Left ventricle myocardium inferior (tissue), 1 donor: ENCODE results near the gene MAP4K4. TPM values are rescaled to one million over a fixed set of nuclear protein-coding genes. Genes with fewer than 3 reads are reported as not detected.

ENCODE experiments used
- DNase-seq: peaks from one replicate; pipeline ENCODE4 v3.0.0-alpha.2; 2020
- H3K27ac ChIP-seq: fragments of 200-600 bp; replicated peaks from 2 replicates; pipeline ENCODE4 v1.8.0; 2021
- H3K27me3 ChIP-seq: fragments of 200-600 bp; 2 replicates; pipeline ENCODE4 v1.8.0; 2021; ENCODE audit warnings: low read depth
- H3K36me3 ChIP-seq: fragments of 200-600 bp; 2 replicates; pipeline ENCODE4 v1.8.0; 2021
- H3K4me1 ChIP-seq: fragments of 200-600 bp; 2 replicates; pipeline ENCODE4 v1.8.0; 2021
- H3K4me3 ChIP-seq: fragments of 200-600 bp; 2 replicates; pipeline ENCODE4 v1.8.0; 2021; ENCODE audit warnings: mild to moderate bottlenecking, moderate library complexity
- H3K9me3 ChIP-seq: fragments of 200-600 bp; replicated peaks from 2 replicates; pipeline ENCODE4 v1.8.0; 2021
- CTCF ChIP-seq: fragments of 200-600 bp; IDR thresholded peaks from 2 replicates; pipeline ENCODE4 v1.8.0; 2021; ENCODE audit warnings: antibody characterized with exemption, mild to moderate bottlenecking, borderline replicate concordance
- intact Hi-C: fragments of 100-400 bp; cut with micrococcal nuclease; formaldehyde crosslinking; loops from one replicate; pipeline ENCODE4 v1.11.0; 2022
- total RNA-seq: library from RNA; stranded (reverse); fragmentation: NEBNext Ultra II Directional; extraction: Animal tissue kit (Norgen Biotek cat#: 25700); gene quantifications from one replicate; pipeline ENCODE4 v1.2.1, GENCODE V29; 2021
- donor health status: DM: no; HTN: yes; CAD: no; lungs with severe emphysema.

MAP4K4 gene
- total RNA-seq, 1 donor from 2014 or later: 102 TPM

GRCh38 chr2:101731221-101732054 is 33.9 kb downstream of the MAP4K4 start:
- no peak for TF ChIP-seq CTCF
- H3K27me3 ChIP-seq: no peaks in the 10 kb centered on the region
- H3K27ac ChIP-seq: no peak overlapping the region
- peaks cover 98% of the 10 kb centered on the region for H3K4me1 ChIP-seq
- DNase-seq: no peak
- H3K9me3 ChIP-seq: no peaks in the 10 kb centered on the region
- no peak overlapping the region for H3K4me3 ChIP-seq
- H3K36me3 ChIP-seq: no peaks in the 10 kb centered on the region
- intact Hi-C loops: no loop called here

DNA sequence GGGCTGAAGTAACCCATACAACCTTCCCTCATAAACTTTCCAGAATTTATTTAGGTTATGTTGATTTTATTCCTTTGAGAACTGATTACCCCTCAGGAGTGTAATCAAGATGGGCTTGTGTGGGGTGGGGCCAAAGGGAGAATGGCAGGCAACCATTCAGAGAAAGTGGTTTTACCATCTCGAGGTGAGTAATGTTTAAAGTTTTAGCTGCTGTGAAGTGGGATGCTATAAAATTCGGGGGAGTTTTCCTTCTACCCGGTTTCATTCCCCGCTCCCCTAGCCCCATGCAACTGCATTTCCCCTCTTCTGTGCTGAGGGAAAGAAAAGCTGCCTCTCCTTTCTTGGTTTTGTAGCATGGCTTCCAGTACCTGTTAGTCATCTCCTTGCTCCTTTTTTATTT is 34.7 kb downstream of the MAP4K4 start:
- intact Hi-C loops: no loop called here

GRCh38 chr2:101732773-101733256 is 35.3 kb downstream of the MAP4K4 start:
- no peaks in the 10 kb centered on the region for H3K36me3 ChIP-seq
- no peak for DNase-seq
- no peak overlapping the region for H3K4me3 ChIP-seq
- no peaks in the 10 kb centered on the region for H3K27me3 ChIP-seq
- intact Hi-C loops: no loop called here
- no peaks in the 10 kb centered on the region for H3K9me3 ChIP-seq
- peak overlapping the region; percentile 74 for H3K27ac ChIP-seq
- H3K4me1 ChIP-seq: peaks cover 97% of the 10 kb centered on the region
- no peak for TF ChIP-seq CTCF

More for the DNA sequence above, 34.7 kb downstream of the MAP4K4 start:
- no peak for TF ChIP-seq CTCF
- peaks cover 98% of the 10 kb centered on the region for H3K4me1 ChIP-seq
- no peak for DNase-seq
- no peaks in the 10 kb centered on the region for H3K27me3 ChIP-seq
- no peak overlapping the region for H3K4me3 ChIP-seq
- H3K36me3 ChIP-seq: no peaks in the 10 kb centered on the region
- H3K9me3 ChIP-seq: no peaks in the 10 kb centered on the region
- H3K27ac ChIP-seq: peak overlapping the region; percentile 74

- intact Hi-C loops: no loop called here
- DNase-seq: no peak
- peaks cover 97% of the 10 kb centered on the region for H3K4me1 ChIP-seq
- no peaks in the 10 kb centered on the region for H3K27me3 ChIP-seq
- H3K9me3 ChIP-seq: no peaks in the 10 kb centered on the region
- H3K36me3 ChIP-seq: no peaks in the 10 kb centered on the region
- no peak for TF ChIP-seq CTCF
- peak overlapping the region; percentile 74 for H3K27ac ChIP-seq
- no peak overlapping the region for H3K4me3 ChIP-seq
These were observed 35.9 kb downstream of the MAP4K4 start for GRCh38 chr2:101733257-101733993.

DNA sequence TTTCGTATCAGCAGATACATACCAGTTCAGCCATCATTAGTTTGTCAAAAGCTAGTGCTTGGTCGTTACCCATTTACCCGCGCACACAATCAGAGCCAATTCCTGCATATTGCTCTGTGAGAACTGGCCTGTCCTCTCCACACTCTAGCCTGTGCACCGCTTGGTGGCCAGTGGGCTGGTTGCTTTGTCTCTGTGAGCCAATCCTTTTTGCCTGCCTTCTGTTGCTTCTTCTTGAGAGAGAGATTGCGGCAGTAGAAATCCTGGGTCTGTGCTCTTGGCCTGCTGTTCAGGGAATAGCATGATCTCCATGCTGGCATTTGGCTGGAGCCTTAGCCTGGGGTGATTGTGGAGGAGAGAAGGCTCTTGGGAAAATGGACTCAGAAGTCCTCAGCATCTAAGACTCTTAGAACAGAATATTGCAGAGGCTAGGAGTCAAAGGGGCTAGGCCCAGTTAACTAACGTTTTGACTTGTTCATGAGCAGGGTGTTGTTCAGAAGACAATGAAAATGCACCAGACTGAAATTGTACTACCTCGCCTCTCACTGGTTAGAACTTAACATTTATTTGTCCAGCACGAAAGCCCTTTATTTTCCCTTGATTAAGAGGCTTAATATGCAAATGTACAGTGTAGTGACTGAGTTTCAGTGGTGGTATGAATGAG is 37.1 kb downstream of the MAP4K4 start:
- DNase-seq: no peak
- H3K27ac ChIP-seq: peak overlapping the region; percentile 74
- H3K4me1 ChIP-seq: peaks cover 99% of the 10 kb centered on the region
- TF ChIP-seq CTCF: no peak
- H3K36me3 ChIP-seq: no peaks in the 10 kb centered on the region
- no peak overlapping the region for H3K4me3 ChIP-seq
- intact Hi-C loops: no loop called here
- no peaks in the 10 kb centered on the region for H3K27me3 ChIP-seq
- no peaks in the 10 kb centered on the region for H3K9me3 ChIP-seq
